HG03558 (cell line): Measurements from ENCODE around the gene LPXN.

Experiments used
- ATAC-seq: cut with Tn5 transposase; IDR thresholded peaks from one replicate; pipeline ENCODE4 v1.9.1; 2021; ENCODE audit warnings: moderate number of reproducible peaks; ENCODE audit not compliant: unreplicated experiment; ENCODE audit errors: extremely low read depth

LPXN gene

GRCh38 chr11:58575377-58576020 lies at the start of gene LPXN:
LPXN (minus strand) TSS chr11:58575856; CDS start chr11:58575772, 84 bp downstream.
- ATAC-seq = no peak

GRCh38 chr11:58625086-58625485 lies 49.4 kb upstream of the LPXN start:
- no peak for ATAC-seq

GRCh38 chr11:58622344-58622743 lies 46.7 kb upstream of the LPXN start, which contains the start of gene CNTF:
CNTF (plus strand) TSS chr11:58622665; CDS start chr11:58622753, 88 bp downstream.
- ATAC-seq = no peak

- no peak for ATAC-seq
These were observed 46.1 kb upstream of the LPXN start for GRCh38 chr11:58621586-58622262.

GRCh38 chr11:58617976-58618557 lies 42.4 kb upstream of the LPXN start:
- no peak for ATAC-seq

- ATAC-seq = no peak
These were observed 40.9 kb upstream of the LPXN start for GRCh38 chr11:58616594-58616993.

- ATAC-seq = no peak
These were observed 39.9 kb upstream of the LPXN start for GRCh38 chr11:58615559-58615958.

- ATAC-seq = no peak
These were observed 37.6 kb upstream of the LPXN start for GRCh38 chr11:58613228-58613627.

- ATAC-seq = no peak
These were observed 34.1 kb upstream of the LPXN start for GRCh38 chr11:58609723-58610122.

GRCh38 chr11:58608331-58608730 lies 32.7 kb upstream of the LPXN start:
- no peak for ATAC-seq

- ATAC-seq = no peak
These were observed 31.5 kb upstream of the LPXN start for GRCh38 chr11:58606930-58607714.

GRCh38 chr11:58600510-58600909 lies 24.9 kb upstream of the LPXN start:
- no peak for ATAC-seq

- ATAC-seq = no peak
These were observed 22.0 kb upstream of the LPXN start for GRCh38 chr11:58597486-58598144.

- ATAC-seq = no peak
These were observed 21.0 kb upstream of the LPXN start for GRCh38 chr11:58596621-58597020.

- ATAC-seq = no peak
These were observed 19.2 kb upstream of the LPXN start for GRCh38 chr11:58594826-58595225.

- no peak for ATAC-seq
These were observed 17.3 kb upstream of the LPXN start for GRCh38 chr11:58592760-58593472.

GRCh38 chr11:58591659-58592058 lies 16.0 kb upstream of the LPXN start:
- ATAC-seq = no peak

- no peak for ATAC-seq
These were observed 11.3 kb upstream of the LPXN start for GRCh38 chr11:58586998-58587397.

- ATAC-seq = no peak
These were observed 6.8 kb upstream of the LPXN start for GRCh38 chr11:58582437-58582836.

- ATAC-seq = no peak
These were observed 4.7 kb upstream of the LPXN start for GRCh38 chr11:58580311-58580710.
